ENCODE results near the gene BAIAP2.

GRCh38 chr17:81039096-81039495, 4.1 kb downstream of the BAIAP2 start:
- TF ChIP-seq CTCF (IDR thresholded peaks at IDR 0.05) (no peak), POLR2A (IDR thresholded peaks at IDR 0.05) (no peak)
